ENCODE measurements around the gene CACNA2D2. TPM values are rescaled to one million over a fixed set of nuclear protein-coding genes. Genes with fewer than 3 reads are reported as not detected.

CACNA2D2 gene
- total RNA-seq, 4 donors from 2014 or later = 1.1 to 2.0 (median 1.6) TPM

GRCh38 chr3:50487181-50487580 is 16.3 kb downstream of the CACNA2D2 start:
- 50 to 61% methylated on average over 6 of the region's 6 CpGs for WGBS, 2 donors
- intact Hi-C loops (cut with DNase I; ENCODE audit: low total_unique reads) = no loop called here
- DNase-seq (ENCODE audit: low spot score in 2 of 2) = no peak
- H3K4me3 ChIP-seq (ENCODE audit: low read depth, poor library complexity, severe bottlenecking) = no peak overlapping the region
- TF ChIP-seq CTCF (IDR thresholded peaks at IDR 0.05) = no peak
- TF ChIP-seq POLR2A (IDR thresholded peaks at IDR 0.05) = no peak

- H3K4me3 ChIP-seq (ENCODE audit: low read depth, poor library complexity, severe bottlenecking) = no peak overlapping the region
- WGBS, 2 donors = 84 to 94% methylated on average over 4 of the region's 4 CpGs
- TF ChIP-seq POLR2A (IDR thresholded peaks at IDR 0.05) = no peak
- TF ChIP-seq CTCF (IDR thresholded peaks at IDR 0.05) = no peak
- DNase-seq (ENCODE audit: low spot score in 2 of 2) = no peak
- intact Hi-C loops (cut with DNase I; ENCODE audit: low total_unique reads) = no loop called here
These were observed 17.1 kb downstream of the CACNA2D2 start for GRCh38 chr3:50486219-50486888.

- H3K4me3 ChIP-seq (ENCODE audit: low read depth, poor library complexity, severe bottlenecking) = no peak overlapping the region
- TF ChIP-seq CTCF (IDR thresholded peaks at IDR 0.05) (no peak), POLR2A (IDR thresholded peaks at IDR 0.05) (no peak)
- no peak for DNase-seq (ENCODE audit: low spot score in 2 of 2)
- whole genome bisulfite sequencing, 2 donors = 33 to 45% methylated on average over 8 of the region's 8 CpGs
- intact Hi-C loops (cut with DNase I; ENCODE audit: low total_unique reads) = no loop called here
These were observed 18.7 kb downstream of the CACNA2D2 start for GRCh38 chr3:50484722-50485121.

- DNase-seq (ENCODE audit: low spot score in 2 of 2) = no peak
- 70 to 74% methylated on average over 6 of the region's 6 CpGs for WGBS, 2 donors
- H3K4me3 ChIP-seq (ENCODE audit: low read depth, poor library complexity, severe bottlenecking) = no peak overlapping the region
- TF ChIP-seq POLR2A (IDR thresholded peaks at IDR 0.05) (no peak), CTCF (IDR thresholded peaks at IDR 0.05) (no peak)
- intact Hi-C loops (cut with DNase I; ENCODE audit: low total_unique reads) = no loop called here
These were observed 20.1 kb downstream of the CACNA2D2 start for GRCh38 chr3:50483374-50483773.

- no peak for TF ChIP-seq POLR2A (IDR thresholded peaks at IDR 0.05)
- no peak for TF ChIP-seq CTCF (IDR thresholded peaks at IDR 0.05)
- WGBS, 2 donors = 46 to 48% methylated on average over 4 of the region's 4 CpGs
- no peak for DNase-seq (ENCODE audit: low spot score in 2 of 2)
- intact Hi-C loops (cut with DNase I; ENCODE audit: low total_unique reads) = no loop called here
- no peak overlapping the region for H3K4me3 ChIP-seq (ENCODE audit: low read depth, poor library complexity, severe bottlenecking)
These were observed 21.4 kb downstream of the CACNA2D2 start for GRCh38 chr3:50481992-50482391.

- no peak overlapping the region for H3K4me3 ChIP-seq (ENCODE audit: low read depth, poor library complexity, severe bottlenecking)
- intact Hi-C loops (cut with DNase I; ENCODE audit: low total_unique reads) = no loop called here
- no peak for TF ChIP-seq POLR2A (IDR thresholded peaks at IDR 0.05)
- TF ChIP-seq CTCF (IDR thresholded peaks at IDR 0.05) = no peak
- 42 to 52% methylated on average over 4 of the region's 4 CpGs for WGBS, 2 donors
- no peak for DNase-seq (ENCODE audit: low spot score in 2 of 2)
These were observed 23.0 kb downstream of the CACNA2D2 start for GRCh38 chr3:50480471-50480870.

Measured in lower leg skin (tissue), 4 donors.